ENCODE results near the gene ETV7. TPM values are rescaled to one million over a fixed set of nuclear protein-coding genes. Genes with fewer than 3 reads are reported as not detected.
"Not testable (repeated sequence)": the region's sequence is repeated elsewhere in the genome, so short reads cannot be mapped to it uniquely, and the experiment has no call there.

The ETV7 gene
- total RNA-seq, 1 donor from 2014 or later, result not detected

DNA sequence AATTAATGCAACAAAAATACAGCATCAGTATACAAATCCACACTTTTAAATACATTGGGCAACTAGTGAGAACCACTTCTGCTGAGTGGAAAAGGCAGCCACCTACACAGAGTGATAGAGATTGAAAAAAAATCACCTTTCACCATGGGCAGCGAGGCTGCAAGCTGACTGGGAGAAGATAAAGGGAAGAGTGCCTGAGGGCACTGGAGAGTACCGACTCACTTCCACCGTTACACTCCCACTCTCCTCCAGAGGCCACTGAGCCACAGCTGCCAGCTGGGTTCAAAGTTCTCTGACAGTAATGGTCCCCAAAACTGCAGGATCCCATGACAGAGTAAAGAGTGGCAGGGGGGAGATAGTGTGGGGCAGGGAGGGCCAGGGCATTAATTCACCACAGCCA, 31.1 kb upstream of the ETV7 start:
- H3K27me3 Mint-ChIP-seq (ENCODE audit: unreplicated experiment), result no peaks in the 10 kb centered on the region
- H3K36me3 Mint-ChIP-seq (ENCODE audit: unreplicated experiment), result no peaks in the 10 kb centered on the region

DNA sequence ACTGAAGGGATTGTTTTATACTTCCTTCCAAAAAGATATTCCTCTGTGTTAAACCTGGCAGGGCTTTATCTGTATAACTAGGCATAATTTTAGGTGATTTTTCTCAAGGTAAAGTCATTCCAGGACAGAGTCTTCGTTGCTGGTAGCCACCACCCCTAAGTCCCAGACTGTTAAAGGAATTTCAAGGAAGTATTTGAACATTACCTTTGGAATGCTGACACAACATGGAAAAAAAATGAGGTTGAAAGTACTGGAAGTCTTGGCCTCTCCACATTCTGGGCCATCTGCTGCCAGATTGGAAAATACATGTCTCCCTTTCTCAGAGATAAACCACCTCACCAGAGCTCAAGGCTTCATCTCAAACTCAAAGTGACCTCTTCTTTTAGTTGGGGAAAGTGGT, 27.0 kb upstream of the ETV7 start:
- no peak for TF ChIP-seq CTCF (IDR thresholded peaks at IDR 0.05; ENCODE audit: partially characterized antibody, unreplicated experiment)
- DNase-seq, result no peak
- Mint-ChIP-seq H3K27me3 (ENCODE audit: unreplicated experiment) (peaks cover 2% of the 10 kb centered on the region), H3K4me3 (ENCODE audit: unreplicated experiment) (no peak overlapping the region), H3K9me3 (ENCODE audit: unreplicated experiment) (peaks cover 8% of the 10 kb centered on the region), H3K36me3 (ENCODE audit: unreplicated experiment) (peaks cover 6% of the 10 kb centered on the region), H3K4me1 (ENCODE audit: low read depth, unreplicated experiment) (no peaks in the 10 kb centered on the region), H3K27ac (ENCODE audit: unreplicated experiment) (no peak overlapping the region)

More for the DNA sequence above, 31.1 kb upstream of the ETV7 start:
- no peak for TF ChIP-seq CTCF (IDR thresholded peaks at IDR 0.05; ENCODE audit: partially characterized antibody, unreplicated experiment)
- Mint-ChIP-seq H3K27ac (ENCODE audit: unreplicated experiment) (no peak overlapping the region), H3K4me1 (ENCODE audit: low read depth, unreplicated experiment) (peaks cover 5% of the 10 kb centered on the region), H3K4me3 (ENCODE audit: unreplicated experiment) (no peak overlapping the region), H3K9me3 (ENCODE audit: unreplicated experiment) (peaks cover 4% of the 10 kb centered on the region)
- no peak for DNase-seq

- H3K27ac Mint-ChIP-seq (ENCODE audit: unreplicated experiment), result no peak overlapping the region
- peaks cover 2% of the 10 kb centered on the region for H3K27me3 Mint-ChIP-seq (ENCODE audit: unreplicated experiment)
- peaks cover 6% of the 10 kb centered on the region for H3K9me3 Mint-ChIP-seq (ENCODE audit: unreplicated experiment)
- DNase-seq, result no peak
- TF ChIP-seq CTCF (IDR thresholded peaks at IDR 0.05; ENCODE audit: partially characterized antibody, unreplicated experiment), result no peak
- peaks cover 10% of the 10 kb centered on the region for H3K36me3 Mint-ChIP-seq (ENCODE audit: unreplicated experiment)
- no peaks in the 10 kb centered on the region for H3K4me1 Mint-ChIP-seq (ENCODE audit: low read depth, unreplicated experiment)
- no peak overlapping the region for H3K4me3 Mint-ChIP-seq (ENCODE audit: unreplicated experiment)
Measured at GRCh38 chr6:36413489-36414480, 26.3 kb upstream of the ETV7 start.

- not testable (repeated sequence) for DNase-seq; H3K9me3 Mint-ChIP-seq (ENCODE audit: unreplicated experiment); H3K27ac Mint-ChIP-seq (ENCODE audit: unreplicated experiment); H3K36me3 Mint-ChIP-seq (ENCODE audit: unreplicated experiment); H3K4me3 Mint-ChIP-seq (ENCODE audit: unreplicated experiment); H3K27me3 Mint-ChIP-seq (ENCODE audit: unreplicated experiment); H3K4me1 Mint-ChIP-seq (ENCODE audit: low read depth, unreplicated experiment)
Measured at GRCh38 chr6:36409718-36410117, 22.2 kb upstream of the ETV7 start.

- Mint-ChIP-seq H3K27ac (ENCODE audit: unreplicated experiment) (no peak overlapping the region), H3K27me3 (ENCODE audit: unreplicated experiment) (no peaks in the 10 kb centered on the region), H3K4me1 (ENCODE audit: low read depth, unreplicated experiment) (no peaks in the 10 kb centered on the region), H3K4me3 (ENCODE audit: unreplicated experiment) (no peak overlapping the region), H3K9me3 (ENCODE audit: unreplicated experiment) (no peaks in the 10 kb centered on the region), H3K36me3 (ENCODE audit: unreplicated experiment) (peaks cover 3% of the 10 kb centered on the region)
- DNase-seq, result no peak
- no peak for TF ChIP-seq CTCF (IDR thresholded peaks at IDR 0.05; ENCODE audit: partially characterized antibody, unreplicated experiment)
Measured at GRCh38 chr6:36404164-36404563, 16.7 kb upstream of the ETV7 start.

Measured in glutamatergic neuron (in vitro differentiated cells).